Kidney (tissue), 14 donors: ENCODE data around the gene ZNF292. TPM values are rescaled to one million over a fixed set of nuclear protein-coding genes. Genes with fewer than 3 reads are reported as not detected.

ENCODE experiments used
- DNase-seq, 5 donors: peaks; one replicate each; pipeline ENCODE4 v3.0.0-alpha.2; 2013 to 2020
- FAIRE-seq: peaks from 2 replicates; lab custom pipeline; 2012; peaks lifted over from hg19 to GRCh38; lab: Jason Lieb, UNC
- H3K27ac ChIP-seq, 2 donors: one replicate each; pipeline ENCODE4 v1.7.0; 2013; ENCODE audit warnings: low read depth in 2 of 2, low read length in 2 of 2, inconsistent platforms in 1 of 2
- H3K27me3 ChIP-seq: one replicate; pipeline ENCODE4 v1.7.1; 2013; ENCODE audit warnings: low read length, inconsistent platforms; ENCODE audit not compliant: control insufficient read depth, insufficient read depth
- H3K36me3 ChIP-seq, 3 donors: one replicate each; pipeline versions ENCODE4 v1.7.0 to v1.7.1; 2013; ENCODE audit warnings: low read length in 3 of 3, control low read depth in 1 of 3, inconsistent platforms in 1 of 3; ENCODE audit not compliant: insufficient read depth in 3 of 3, control insufficient read depth in 2 of 3
- H3K4me1 ChIP-seq, 3 donors: one replicate each; pipeline versions ENCODE4 v1.7.0 to v1.7.1; 2013; ENCODE audit warnings: low read length in 3 of 3, inconsistent platforms in 1 of 3, low read depth in 1 of 3; ENCODE audit not compliant: control insufficient read depth in 2 of 3, insufficient read depth in 2 of 3
- H3K4me3 ChIP-seq, 3 donors: one replicate each; pipeline versions ENCODE4 v1.7.0 to v1.8.1; 2013; ENCODE audit warnings: low read length in 3 of 3, control low read depth in 1 of 3, inconsistent platforms in 1 of 3
- H3K9ac ChIP-seq, 3 donors: one replicate each; pipeline versions ENCODE4 v1.7.0 to v1.7.1; 2013; ENCODE audit warnings: low read length in 3 of 3, control low read depth in 1 of 3, inconsistent platforms in 1 of 3
- H3K9me3 ChIP-seq, 3 donors: one replicate each; pipeline versions ENCODE4 v1.7.0 to v1.7.1; 2013; ENCODE audit warnings: low read length in 3 of 3, control low read depth in 1 of 3, inconsistent platforms in 1 of 3; ENCODE audit not compliant: control insufficient read depth in 2 of 3, insufficient read depth in 1 of 3
- intact Hi-C: fragments of 100-400 bp; cut with DNase I; formaldehyde crosslinking; loops from one replicate; pipeline ENCODE4 v1.11.1; 2022
- polyA plus RNA-seq: library from polyadenylated mRNA; stranded (reverse); fragments of 350-450 nt; fragmentation: Illumina TruSeq; extraction: RNeasy Lipid Tissue Mini Kit (QIAGEN cat#74804); gene quantifications from one replicate; pipeline ENCODE4 v1.2.3, GENCODE V29; 2014; ENCODE audit warnings: low read depth, low replicate concordance; ENCODE audit not compliant: insufficient read depth
- total RNA-seq: library from RNA; stranded (reverse); fragmentation: NEBNext Ultra II Directional; extraction: Animal tissue kit (Norgen Biotek cat#: 25700); gene quantifications from one replicate; pipeline ENCODE4 v1.2.1, GENCODE V29; 2021
- TF ChIP-seq, protein P1 (sequence below): IDR thresholded peaks from 3 replicates; pipeline ENCODE4 v1.5.1; 2012; ENCODE audit warnings: mild to moderate bottlenecking, moderate library complexity, borderline replicate concordance; ENCODE audit not compliant: insufficient read depth; ENCODE audit errors: extremely low read depth
- donor health status: control.
- donor health status: control.
- donor health status: control.
- donor health status: control.
- donor health status: control.
- donor health status: DM: yes; HTN: yes; CAD: no.
- donor health status: Normal renal cell carcinoma (clear cell type).

The ZNF292 gene
- total and polyA plus RNA-seq, 2 donors from 2014 or later, result 3.4 to 52.3 TPM

DNA sequence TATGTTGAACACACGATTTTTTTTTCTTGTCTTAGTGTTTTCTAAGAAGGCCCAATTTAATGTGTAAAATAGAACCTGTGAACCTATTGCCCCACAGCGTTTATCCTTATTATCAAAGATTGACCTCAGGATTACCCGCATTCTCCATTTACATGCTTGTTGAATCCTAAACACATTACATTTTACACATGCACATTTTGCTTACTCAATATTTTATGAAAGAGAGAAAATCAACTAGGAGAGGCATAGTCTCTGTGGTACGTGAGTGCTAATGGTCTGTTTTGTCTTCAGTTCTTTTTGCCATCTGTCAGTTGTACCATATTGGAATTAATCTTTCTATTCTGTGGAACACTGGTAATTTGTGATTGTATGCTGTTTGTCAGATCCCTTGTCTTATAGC, 86.9 kb downstream of the ZNF292 start:
- TF ChIP-seq, protein P1, sequence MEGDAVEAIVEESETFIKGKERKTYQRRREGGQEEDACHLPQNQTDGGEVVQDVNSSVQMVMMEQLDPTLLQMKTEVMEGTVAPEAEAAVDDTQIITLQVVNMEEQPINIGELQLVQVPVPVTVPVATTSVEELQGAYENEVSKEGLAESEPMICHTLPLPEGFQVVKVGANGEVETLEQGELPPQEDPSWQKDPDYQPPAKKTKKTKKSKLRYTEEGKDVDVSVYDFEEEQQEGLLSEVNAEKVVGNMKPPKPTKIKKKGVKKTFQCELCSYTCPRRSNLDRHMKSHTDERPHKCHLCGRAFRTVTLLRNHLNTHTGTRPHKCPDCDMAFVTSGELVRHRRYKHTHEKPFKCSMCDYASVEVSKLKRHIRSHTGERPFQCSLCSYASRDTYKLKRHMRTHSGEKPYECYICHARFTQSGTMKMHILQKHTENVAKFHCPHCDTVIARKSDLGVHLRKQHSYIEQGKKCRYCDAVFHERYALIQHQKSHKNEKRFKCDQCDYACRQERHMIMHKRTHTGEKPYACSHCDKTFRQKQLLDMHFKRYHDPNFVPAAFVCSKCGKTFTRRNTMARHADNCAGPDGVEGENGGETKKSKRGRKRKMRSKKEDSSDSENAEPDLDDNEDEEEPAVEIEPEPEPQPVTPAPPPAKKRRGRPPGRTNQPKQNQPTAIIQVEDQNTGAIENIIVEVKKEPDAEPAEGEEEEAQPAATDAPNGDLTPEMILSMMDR, result no peak
- no peaks in the 10 kb centered on the region for H3K9me3 ChIP-seq
- DNase-seq (no peak), FAIRE-seq (no peak)
- H3K4me1 ChIP-seq, result no peaks in the 10 kb centered on the region
- H3K4me3 ChIP-seq, result no peak overlapping the region
- intact Hi-C loops, result no loop called here
- no peak overlapping the region for H3K27ac ChIP-seq
- peaks cover 4 to 10% (median 5%) of the 10 kb centered on the region in 3 donors for H3K36me3 ChIP-seq
- no peaks in the 10 kb centered on the region for H3K27me3 ChIP-seq
- no peak overlapping the region for H3K9ac ChIP-seq

DNA sequence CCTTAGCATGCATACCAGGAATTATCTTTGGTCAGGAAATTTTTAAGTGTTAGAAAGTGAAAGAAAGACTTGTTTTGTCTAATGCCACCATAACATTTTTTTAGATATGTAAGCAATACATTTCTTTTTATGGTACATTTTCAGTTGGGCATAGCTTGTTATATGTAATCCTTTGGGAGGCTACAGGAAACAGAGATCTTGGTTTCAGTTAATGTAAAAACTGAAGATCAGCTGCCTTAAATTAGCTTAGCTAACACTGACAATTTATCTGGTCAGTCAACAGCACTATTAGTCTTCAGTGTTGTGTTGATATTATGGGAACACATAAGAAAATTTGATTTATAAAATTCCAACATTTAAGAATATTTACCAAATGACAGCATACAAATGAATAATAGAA, 88.4 kb downstream of the ZNF292 start:
- Histone ChIP-seq H3K4me3 (no peak overlapping the region), H3K36me3 (peaks cover 4 to 14% (median 5%) of the 10 kb centered on the region in 3 donors), H3K9me3 (no peaks in the 10 kb centered on the region), H3K27me3 (no peaks in the 10 kb centered on the region), H3K9ac (no peak overlapping the region), H3K4me1 (no peaks in the 10 kb centered on the region), H3K27ac (no peak overlapping the region)
- TF ChIP-seq, protein P1, result no peak
- intact Hi-C loops, result no loop called here
- DNase-seq (no peak), FAIRE-seq (no peak)

DNA sequence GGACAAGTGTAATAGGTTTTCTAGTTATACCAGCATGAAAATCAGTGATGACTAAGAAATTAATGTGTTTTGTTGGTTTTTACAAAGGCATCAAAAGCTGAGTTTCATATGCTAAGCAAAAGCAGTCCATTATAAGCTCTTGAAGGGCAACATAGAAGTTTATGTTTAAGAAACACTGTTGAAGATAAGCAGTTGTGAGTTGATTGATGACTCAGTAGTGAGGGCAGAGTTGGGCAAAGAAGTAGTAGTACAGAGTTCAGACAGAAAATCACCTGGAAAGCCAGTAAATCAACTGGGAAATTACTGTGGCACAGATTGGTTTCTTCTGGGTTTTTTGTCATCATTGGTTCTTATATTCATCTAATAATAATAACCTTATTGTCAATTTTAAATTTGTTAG, 89.0 kb downstream of the ZNF292 start:
- DNase-seq (no peak), FAIRE-seq (no peak)
- TF ChIP-seq, protein P1, result no peak
- H3K36me3 ChIP-seq, result peaks cover 4 to 18% (median 5%) of the 10 kb centered on the region in 3 donors
- no peak overlapping the region for H3K27ac ChIP-seq
- intact Hi-C loops, result no loop called here
- no peak overlapping the region for H3K4me3 ChIP-seq
- H3K27me3 ChIP-seq, result no peaks in the 10 kb centered on the region
- no peaks in the 10 kb centered on the region for H3K4me1 ChIP-seq
- H3K9me3 ChIP-seq, result no peaks in the 10 kb centered on the region
- no peak overlapping the region for H3K9ac ChIP-seq

DNA sequence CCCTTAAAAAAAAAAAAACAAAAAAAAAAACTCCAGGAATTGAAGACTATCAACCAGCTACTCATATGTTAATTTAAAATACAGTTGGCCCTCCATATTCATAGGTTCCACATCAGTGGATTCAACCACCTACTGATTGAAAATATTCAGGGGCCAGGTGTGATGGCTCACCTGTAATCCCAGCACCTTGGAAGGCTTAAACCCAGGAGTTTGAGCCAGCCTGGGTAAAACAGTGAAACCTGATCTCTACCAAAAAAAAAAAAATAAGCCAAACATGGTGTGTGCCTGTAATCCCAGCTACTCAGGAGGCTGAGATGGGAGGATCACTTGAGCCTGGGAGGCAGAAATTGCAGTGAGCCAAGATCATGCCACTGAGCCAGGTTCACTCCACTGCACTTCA, 94.7 kb downstream of the ZNF292 start:
- Histone ChIP-seq H3K4me3 (no peak overlapping the region), H3K27ac (no peak overlapping the region), H3K4me1 (no peaks in the 10 kb centered on the region), H3K9me3 (no peaks in the 10 kb centered on the region), H3K9ac (no peak overlapping the region), H3K36me3 (peaks cover 4 to 25% (median 8%) of the 10 kb centered on the region in 3 donors), H3K27me3 (no peaks in the 10 kb centered on the region)
- no peak for FAIRE-seq
- intact Hi-C loops, result no loop called here
- no peak for DNase-seq
- TF ChIP-seq, protein P1, result no peak
